ENCODE data around the gene CBFA2T2.
A peak's percentile ranks its signal among the peaks of the same experiment; 100 is the strongest.
"Not testable (repeated sequence)": the region's sequence is repeated elsewhere in the genome, so short reads cannot be mapped to it uniquely, and the experiment has no call there.

The CBFA2T2 gene

DNA sequence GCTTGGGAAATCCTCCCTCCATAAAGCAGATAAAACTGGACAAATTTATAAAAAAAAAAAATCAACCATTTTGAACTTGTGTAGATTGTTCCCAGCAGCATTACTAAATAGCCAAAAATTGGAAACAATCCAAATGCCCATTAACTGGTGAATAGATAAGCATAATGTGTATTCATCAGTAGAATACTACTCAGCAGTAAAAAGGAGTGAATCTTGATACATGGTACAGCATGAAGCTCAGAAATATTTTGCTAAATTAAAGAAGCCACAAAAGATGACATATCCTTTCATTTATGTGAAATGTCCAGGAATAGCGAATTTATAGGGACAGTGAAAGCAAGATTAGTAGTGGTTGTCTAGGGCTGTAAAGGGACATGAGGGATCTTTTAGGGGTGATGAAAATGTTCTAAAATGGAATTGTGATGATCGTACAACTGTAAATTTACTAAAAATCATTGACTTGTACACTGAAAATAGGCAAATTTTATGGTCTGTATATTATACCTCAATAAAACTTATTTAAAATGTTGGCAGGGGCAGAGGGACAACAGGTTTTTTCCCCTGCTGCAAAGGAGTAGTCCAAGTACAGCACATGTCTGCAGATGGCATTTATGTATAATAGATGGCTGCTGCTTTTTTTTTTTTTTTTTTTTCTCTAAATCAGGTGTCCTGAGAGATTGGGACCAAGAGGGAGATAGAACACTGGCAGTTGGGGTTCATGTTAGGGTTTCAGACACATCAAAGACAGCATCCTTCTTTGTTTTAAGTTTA lies 59.5 kb downstream of the CBFA2T2 start:
- no peak for DNase-seq (ENCODE audit: low read depth in 2 of 2)

DNA sequence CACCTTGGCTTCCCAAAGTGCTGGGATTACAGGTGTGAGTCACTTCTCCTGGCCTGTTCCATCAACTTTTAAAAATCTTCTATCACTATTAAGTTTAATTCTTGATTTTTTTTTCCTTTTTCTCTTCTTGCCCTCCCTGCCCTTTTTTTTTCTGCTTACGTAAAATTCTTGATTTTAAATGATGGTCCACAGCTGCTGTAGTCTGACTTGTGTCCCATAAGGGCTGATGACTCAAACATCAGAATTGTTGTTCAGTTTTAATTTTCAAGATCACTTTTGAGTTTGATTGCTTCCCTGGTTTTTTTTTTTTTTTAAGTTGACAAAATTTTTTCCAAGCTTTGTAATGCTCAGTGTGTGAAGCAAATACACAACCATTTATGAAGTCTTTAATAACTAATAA lies 61.9 kb downstream of the CBFA2T2 start:
- DNase-seq (ENCODE audit: low read depth in 2 of 2), result no peak

DNA sequence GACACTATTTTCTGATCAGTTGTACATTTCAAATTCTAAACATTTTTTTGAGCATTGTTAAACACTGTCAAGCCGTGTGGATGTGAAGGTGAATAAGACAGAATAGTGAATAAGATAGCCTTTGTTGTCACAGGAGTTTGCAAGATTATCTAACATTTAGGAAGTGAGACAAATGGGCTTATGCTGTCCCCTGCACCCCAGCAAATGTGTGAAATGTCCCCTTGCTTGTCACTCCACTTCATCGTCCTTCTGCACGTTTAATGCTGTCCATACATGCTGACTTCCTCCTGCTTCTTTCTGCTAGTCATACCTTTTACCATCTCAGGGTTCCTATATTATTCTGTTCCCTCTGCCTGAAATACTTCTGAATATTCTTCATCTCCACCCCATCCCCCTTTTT lies 62.6 kb downstream of the CBFA2T2 start:
- DNase-seq (ENCODE audit: low read depth in 2 of 2), result no peak

DNA sequence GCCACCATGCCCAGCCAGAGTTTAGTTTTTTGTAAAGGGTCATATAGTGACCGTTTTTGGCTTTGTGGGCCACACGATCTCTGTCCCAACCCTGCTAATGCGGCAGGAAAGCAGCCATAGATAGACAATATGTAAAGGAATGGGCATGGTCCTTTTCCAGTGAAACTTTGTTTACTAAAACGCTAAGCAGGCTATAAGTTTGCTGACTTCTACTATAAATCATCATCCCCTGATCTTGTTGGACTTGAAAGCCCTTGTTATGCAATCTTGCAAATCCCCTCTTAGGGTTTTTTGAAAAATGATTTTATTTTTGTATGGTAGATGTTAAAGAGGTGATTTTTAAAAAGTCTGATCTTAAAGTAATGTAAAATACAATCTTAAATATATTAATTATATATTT lies 63.6 kb downstream of the CBFA2T2 start:
- no peak for DNase-seq (ENCODE audit: low read depth in 2 of 2)

DNA sequence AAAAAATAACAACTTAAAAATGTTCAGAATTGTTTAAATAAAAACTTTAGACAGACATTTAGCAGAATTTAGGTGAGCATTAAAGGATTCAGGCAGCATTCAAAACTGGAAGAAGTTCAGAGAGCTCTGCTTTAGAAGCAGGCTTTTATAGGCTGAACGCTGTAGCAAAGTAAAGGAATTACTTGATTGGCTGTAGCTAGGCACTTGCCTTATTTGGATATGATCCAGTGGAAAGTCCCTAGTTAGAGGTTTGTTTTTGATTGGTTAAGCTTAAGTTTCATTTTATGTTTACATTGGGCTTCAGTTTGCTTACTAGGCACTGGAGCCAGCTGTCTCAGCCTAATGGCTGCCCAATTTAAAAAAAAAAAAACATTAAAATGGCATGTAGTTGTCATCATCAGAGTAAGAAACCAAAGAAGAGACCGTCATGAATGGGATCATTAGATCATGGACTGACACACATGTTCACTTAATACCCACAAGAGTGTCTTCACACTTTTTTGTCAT lies 65.1 kb downstream of the CBFA2T2 start:
- peak; percentile 7 for DNase-seq (ENCODE audit: low read depth in 2 of 2)

DNA sequence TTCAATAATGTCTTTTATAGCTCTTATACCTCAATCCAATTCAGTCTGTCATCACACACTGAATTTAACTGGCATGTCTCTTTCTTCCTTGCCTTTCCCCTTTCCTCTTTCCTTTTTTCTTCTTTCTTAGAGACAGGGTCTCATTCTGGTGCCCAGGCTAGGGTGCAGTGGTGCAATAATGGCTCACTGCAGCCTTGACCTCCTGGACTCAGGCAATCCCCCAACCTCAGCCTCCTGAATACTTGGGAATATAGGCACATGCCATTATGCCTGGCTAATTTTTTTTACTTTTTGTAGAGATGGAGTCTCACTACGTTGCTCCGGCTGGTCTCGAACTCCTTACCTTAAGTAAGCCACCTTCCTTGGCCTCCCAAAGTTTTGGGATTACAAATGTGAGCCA lies 65.9 kb downstream of the CBFA2T2 start:
- DNase-seq (ENCODE audit: low read depth in 2 of 2), result no peak

DNA sequence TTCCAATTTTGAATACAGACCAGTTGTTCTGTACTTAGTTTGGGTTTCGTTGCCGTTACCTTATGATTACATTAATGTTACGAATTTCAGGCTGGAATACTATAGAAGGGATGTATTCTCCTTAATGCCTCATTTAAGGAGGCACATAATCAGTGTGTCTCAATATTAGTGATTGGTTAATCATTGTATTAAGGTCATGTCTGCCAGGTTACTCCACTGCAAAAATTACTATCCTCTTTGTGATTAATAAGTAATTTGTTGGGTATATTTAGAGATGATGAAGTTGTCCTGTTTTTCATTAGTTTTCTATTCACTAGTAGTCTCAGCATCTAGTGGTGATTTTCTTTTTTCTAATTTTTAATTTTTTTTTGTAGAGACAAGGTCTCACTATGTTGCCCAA lies 66.3 kb downstream of the CBFA2T2 start:
- no peak for DNase-seq (ENCODE audit: low read depth in 2 of 2)

DNA sequence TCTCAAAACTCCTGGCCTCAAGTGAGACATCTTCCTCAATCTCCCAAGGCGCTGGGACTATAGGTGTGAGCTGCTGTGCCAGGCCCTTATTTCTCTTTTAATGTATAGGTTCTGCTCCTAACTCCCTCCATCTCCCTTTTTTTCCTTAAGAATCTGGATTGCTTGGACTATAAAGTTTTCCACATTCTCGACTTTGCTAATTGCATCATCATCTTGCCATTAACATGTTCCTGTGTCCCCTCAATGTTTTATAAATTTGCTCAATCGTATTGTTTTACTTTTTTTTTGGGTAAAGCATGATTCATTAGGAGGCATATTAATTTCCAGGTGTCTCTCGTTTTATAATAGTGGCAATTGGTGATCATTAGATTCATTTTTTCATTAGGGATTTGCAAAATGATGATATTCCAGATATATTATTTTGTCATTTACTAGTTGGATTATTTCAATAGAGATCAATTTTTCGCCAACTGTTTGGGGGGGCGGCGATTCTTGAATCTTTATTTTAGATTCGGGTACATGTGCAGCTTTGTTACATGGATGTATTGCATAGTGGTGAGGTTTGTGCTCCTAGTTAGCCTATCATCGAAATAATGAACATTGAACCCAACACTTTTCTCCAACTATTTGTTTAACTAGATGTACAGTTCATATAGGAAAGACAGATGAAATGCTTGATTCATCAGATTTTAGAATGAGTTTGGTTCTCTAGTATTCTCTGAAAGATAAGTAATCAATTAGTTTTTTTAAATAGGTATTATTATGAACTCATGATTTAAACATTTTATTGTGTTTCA lies 68.7 kb downstream of the CBFA2T2 start:
- DNase-seq (ENCODE audit: low read depth in 2 of 2), result no peak

DNA sequence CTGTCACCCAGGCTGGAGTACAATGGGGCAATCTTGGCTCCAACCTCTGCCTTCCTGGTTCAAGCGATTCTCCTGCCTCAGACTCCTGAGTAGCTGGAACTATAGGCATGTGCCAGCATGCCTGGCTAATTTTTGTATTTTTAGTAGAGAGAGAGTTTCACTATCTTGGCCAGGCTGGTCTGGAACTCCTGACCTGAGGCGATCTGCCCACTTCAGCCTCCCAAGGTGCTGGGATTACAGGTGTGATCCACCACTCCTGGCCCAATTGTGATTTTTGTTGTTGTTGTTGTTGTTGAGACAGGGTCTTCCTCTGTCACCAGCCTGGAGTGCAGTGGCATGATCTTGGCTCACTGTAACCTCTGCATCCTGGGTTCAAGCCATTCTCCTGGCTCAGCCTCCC lies 69.3 kb downstream of the CBFA2T2 start:
- no peak for DNase-seq (ENCODE audit: low read depth in 2 of 2)

DNA sequence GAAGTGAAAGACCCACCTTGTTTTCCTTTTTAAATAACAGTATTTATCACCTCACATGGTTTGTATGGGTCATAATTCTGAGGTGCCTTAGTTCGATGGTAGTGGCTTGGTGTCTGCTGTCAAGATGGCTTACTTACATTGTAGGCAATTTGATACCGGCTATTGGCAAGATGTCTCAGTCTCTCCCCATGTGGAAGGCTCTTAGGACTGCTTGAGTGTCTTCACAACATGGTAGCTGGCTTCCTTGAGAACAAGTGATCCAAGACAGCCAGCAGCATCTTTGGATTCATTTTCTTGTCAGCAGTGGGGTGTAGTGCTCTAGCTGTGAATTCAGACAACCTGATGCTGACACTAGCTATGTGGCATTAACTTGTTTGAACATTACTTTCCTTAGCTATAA lies 70.1 kb downstream of the CBFA2T2 start:
- no peak for DNase-seq (ENCODE audit: low read depth in 2 of 2)

DNA sequence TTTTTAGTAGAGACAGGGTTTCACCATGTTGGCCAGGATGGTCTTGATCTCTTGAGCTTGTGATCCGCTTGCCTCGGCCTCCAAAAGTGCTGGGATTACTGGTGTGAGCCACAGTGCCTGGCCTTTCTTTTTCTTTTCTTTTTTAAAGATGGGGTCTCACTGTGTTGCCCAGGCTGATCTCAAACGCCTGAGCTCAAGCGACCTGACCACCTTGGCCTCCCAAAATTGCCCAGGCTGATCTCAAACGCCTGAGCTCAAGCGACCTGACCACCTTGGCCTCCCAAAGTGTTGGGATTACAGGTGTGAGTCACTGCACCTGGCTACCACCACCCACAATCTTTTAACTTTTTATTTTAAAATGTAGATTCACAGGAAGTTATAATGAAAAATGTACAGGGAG lies 71.2 kb downstream of the CBFA2T2 start:
- not testable (repeated sequence) for DNase-seq (ENCODE audit: low read depth in 2 of 2)

DNA sequence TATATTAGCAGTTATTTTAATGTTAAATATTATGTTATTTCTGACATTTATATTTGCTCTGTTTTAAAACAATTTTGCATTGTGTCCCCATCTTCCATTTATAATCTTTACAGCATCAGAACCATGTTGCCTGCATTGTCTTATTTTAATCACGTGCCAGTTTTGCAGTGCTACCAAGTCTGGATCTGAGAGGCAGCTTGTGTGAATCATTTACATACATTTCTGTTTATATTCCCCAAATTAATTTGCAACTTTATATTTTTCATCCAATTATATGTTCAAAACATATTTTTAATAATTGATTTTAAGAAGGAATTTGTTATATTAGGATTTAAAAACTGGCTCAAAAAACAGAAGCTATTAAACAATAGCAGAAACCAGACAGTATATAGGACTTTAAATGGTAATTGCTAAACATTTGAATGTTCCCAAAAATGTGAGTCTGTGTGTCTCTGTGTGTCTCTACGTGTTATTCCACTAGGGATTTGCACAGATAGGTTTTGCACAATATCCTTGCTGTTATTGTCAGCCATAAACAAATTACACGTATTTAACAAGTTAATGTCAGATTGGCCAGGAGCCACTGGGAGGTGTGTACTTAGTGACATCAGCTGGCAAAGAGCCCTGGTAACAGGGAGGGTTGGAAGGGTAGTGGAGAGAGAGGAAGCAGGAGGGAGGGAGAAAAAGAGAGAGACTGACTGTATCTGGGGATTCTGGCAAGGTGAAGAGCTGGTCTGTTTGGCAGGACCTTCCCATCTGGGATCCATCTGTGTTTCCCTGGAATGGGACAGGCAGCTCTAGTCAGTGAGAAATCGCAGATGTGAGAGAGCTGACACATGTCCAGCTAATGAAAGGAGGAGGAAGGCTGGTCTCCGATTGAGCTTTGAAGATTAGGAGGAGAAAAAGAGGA lies 72.1 kb downstream of the CBFA2T2 start:
- DNase-seq (ENCODE audit: low read depth in 2 of 2), result no peak

DNA sequence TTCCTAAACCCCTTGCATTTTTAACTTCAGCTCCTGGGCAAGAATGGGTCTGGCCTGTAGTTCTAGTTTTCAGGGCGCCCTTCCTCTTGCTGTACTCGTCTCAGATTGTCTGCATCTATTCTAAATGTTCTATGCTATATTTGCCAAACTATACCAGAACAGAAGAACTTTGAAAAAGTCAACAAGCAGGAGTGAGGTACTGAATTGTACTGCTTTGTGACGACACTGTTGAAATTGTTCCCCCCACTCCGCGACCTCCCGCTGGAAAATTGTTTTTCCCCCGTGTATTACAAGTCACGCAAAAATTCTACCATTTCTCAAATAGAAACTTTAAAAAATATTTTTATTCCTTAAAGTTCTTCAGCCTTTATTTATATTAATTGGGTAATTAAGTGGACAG lies 73.9 kb downstream of the CBFA2T2 start:
- no peak for DNase-seq (ENCODE audit: low read depth in 2 of 2)

DNA sequence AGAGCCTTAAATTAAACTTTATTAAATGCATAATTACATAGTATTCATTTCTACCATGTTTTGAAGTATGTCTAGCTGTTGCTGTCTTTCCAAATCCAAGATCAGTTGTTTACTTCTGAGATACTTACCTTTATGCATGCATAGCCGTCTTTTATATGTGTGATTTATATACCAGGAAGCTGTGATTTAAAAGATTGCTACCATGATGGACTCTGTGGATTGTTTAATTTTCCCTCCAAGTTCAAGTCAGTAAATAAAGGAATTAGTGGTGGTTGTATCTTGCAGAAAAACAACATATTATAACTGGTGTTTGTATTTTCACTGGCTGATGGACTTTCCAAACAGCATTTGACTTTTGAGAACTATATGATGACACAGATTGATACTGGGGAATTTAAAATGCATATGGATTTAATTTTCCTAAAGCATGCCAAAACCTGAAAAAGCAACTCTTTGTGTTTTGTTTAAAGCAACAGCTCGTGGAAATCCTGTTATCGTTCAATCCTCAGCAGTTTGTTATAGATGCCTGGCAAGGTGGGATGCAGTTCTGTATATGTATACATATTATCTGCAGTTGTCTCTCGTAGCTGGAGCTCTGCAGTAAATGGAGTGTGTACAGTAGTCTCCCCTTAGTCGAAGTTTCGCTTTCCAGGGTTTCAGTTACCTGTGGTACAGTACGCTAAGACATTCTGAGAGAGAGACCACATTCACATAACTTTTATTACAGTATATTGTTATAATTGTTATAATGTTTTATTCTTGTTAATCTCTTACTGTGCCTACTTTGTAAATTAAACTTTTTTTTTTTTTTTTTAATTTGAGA lies 77.1 kb downstream of the CBFA2T2 start:
- DNase-seq (ENCODE audit: low read depth in 2 of 2), result no peak

DNA sequence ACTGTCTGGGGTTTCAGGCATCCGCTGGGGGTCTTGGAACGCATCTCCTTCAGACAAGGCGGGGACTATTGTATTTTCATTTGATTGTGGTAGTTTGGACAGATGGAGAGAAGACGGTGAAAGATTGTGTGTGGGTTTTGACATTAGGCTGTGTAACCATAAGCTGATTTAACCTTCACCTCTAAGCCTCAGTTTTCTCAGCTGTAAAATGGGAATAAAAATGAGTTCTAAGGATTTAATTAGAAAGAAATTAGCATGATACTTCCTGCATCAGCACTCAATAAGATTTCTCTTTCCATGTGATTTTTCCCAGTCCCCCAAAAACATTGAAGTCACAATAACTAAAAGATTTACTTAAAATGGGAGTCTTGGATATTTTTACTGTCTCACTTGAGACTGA lies 78.1 kb downstream of the CBFA2T2 start:
- no peak for DNase-seq (ENCODE audit: low read depth in 2 of 2)

DNA sequence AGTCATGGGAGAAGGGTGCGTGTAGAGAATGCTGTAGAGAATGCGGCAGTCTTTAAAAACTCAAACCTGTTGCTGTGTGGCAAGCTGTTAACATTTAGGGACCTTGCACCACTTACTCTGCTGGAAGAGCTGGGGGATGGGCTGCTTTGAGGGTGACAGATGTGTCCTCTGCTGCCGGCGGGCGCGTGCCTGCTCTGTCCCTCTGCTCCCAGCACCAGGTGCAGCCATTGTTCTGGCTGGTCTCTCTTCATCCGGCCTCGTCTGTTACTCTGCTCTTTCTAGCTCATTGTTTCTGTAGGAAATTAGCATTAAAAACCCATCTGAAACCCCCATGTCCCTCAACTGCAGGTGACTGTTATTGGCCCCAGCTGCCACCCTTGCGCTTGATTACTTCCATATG lies 78.5 kb downstream of the CBFA2T2 start:
- no peak for DNase-seq (ENCODE audit: low read depth in 2 of 2)

DNA sequence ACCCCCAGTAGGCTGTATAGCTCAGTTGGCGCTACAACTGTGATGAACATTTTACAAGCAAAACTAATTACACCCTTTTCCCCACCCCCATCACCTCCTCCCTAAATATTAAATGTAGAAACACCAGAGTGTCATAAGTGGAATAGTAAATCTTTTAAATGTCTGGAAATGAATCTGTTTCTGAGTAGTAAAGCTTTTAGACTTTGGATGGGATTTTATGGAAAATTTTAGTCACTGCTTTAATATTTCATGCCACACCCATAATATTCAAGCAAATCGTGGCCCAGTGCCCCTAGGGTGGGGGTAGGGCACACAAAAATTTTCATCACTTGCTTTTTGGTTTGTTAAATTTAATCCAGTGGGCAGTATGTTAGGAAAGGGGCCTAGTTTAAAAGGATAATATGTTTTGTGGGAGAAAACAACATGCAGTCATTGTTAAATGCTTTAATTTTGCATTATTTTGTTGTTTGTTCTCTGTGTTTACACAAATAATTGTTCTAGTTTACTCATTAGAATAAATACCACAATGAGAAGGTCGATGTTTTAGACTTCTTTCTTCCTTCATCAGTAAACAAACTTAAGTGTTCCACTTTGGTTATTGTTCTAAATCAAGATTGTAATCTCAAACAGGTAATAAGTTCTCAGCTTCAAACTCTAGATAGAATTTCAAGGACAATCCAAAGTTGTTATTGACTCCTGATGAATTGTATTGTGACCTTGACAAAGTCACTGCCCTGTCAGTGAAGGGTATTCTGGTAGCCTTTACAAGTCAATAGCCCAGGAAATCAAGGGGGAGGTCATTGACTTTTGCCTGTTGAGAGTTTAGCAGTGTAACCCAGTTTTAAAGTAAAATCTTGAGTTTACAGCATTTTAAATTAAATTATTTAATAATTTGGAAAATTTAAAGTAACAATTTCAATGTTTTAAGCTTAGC lies 79.2 kb downstream of the CBFA2T2 start:
- no peak for DNase-seq (ENCODE audit: low read depth in 2 of 2)

DNA sequence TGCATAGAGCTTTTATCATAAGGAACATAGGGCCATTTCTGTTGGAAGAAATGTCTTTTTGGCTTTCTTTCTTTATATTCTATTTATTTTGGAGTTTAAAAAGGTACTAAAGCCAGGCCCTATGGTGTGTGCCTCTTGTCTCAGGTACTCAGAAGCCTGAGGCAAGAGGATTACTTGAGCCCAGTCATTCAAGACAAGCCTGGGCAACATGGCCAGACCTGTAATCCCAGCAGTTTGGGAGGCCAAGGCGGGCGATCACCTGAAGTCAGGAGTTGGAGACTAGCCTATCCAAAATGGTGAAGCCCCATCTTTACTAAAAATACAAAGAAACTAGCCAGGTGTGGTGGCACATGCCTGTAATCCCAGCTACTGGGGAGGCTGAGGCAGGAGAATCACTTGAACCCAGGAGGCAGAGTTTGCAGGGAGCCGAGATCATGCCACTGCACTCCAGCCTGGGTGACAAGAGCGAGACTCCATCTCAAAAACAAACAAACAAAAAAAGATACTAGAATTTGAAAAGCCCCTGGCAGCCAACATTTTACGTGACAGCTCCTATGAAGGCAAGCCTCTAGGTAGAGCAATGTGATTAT lies 80.0 kb downstream of the CBFA2T2 start:
- DNase-seq (ENCODE audit: low read depth in 2 of 2), result no peak

DNA sequence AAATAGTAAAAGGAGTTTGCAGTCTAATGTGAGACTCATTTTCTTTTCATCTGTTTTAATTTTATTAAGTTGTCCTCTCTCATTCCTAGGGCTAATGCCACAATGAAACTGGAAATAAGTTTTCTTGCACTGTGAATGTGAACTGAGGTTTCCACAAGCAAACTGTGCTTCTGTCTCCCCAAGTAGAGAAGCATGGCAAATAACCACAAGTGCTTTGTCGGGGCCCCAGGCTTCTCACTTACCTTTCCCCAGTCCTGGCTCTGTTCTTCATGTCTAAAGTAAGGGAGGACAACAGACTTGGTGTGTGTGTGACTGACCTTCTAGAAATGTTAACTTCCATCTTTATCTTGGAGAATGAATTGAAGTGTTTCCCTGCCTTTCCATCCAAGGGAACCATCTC lies 80.8 kb downstream of the CBFA2T2 start:
- DNase-seq (ENCODE audit: low read depth in 2 of 2), result no peak

DNA sequence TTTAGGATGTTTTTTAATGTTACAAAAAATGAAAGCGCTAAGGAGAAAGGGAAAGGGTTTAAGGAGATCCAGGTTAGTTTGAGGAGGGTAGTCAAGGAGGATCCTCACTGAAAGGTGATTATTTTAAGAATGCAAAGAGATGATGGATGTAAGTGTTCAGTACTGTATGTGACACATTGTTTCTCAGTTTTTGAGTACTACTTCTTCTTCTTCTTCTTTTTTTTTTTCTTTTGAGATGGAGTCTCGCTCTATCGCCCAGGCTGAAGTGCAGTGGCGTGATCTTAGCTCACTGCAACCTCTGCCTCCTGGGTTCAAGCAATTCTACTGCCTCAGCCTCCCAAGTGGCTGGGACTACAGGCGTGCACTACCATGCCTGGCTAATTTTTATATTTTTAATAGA lies 83.4 kb downstream of the CBFA2T2 start:
- DNase-seq (ENCODE audit: low read depth in 2 of 2), result not testable (repeated sequence)

Measured in stimulated activated CD8-positive, alpha-beta memory T cell treated with anti-CD3 and anti-CD28 coated beads, Interleukin-7, amount 100 ng/mL, for 4 hours (primary cell).